ENCODE data around the gene MYO10.
"Not testable (repeated sequence)": the region's sequence is repeated elsewhere in the genome, so short reads cannot be mapped to it uniquely, and the experiment has no call there.

The MYO10 gene

GRCh38 chr5:16777432-16777831, 158.7 kb downstream of the MYO10 start:
- DNase-seq, result no peak

GRCh38 chr5:16776611-16777251, 159.4 kb downstream of the MYO10 start:
- no peak for DNase-seq

- DNase-seq, result peak; percentile 20
These were observed 161.3 kb downstream of the MYO10 start for GRCh38 chr5:16774806-16775205.

GRCh38 chr5:16773991-16774390, 162.1 kb downstream of the MYO10 start:
- DNase-seq, result peak; percentile 75

GRCh38 chr5:16772556-16772955, 163.5 kb downstream of the MYO10 start:
- no peak for DNase-seq

GRCh38 chr5:16768184-16768583, 167.9 kb downstream of the MYO10 start:
- no peak for DNase-seq

GRCh38 chr5:16763211-16763610, 172.9 kb downstream of the MYO10 start:
- DNase-seq, result no peak

- DNase-seq, result no peak
These were observed 176.8 kb downstream of the MYO10 start for GRCh38 chr5:16759147-16759773.

GRCh38 chr5:16757989-16758501, 178.0 kb downstream of the MYO10 start:
- DNase-seq, result no peak

- DNase-seq, result not testable (repeated sequence)
These were observed 178.5 kb downstream of the MYO10 start for GRCh38 chr5:16757577-16757976.

- no peak for DNase-seq
These were observed 178.9 kb downstream of the MYO10 start for GRCh38 chr5:16757146-16757545.

GRCh38 chr5:16756692-16757091, 179.4 kb downstream of the MYO10 start:
- DNase-seq, result no peak

- no peak for DNase-seq
These were observed 180.4 kb downstream of the MYO10 start for GRCh38 chr5:16755641-16756040.

GRCh38 chr5:16754601-16755000, 181.5 kb downstream of the MYO10 start:
- peak; percentile 70 for DNase-seq

GRCh38 chr5:16754086-16754485, 182.0 kb downstream of the MYO10 start:
- no peak for DNase-seq

GRCh38 chr5:16750445-16750844, 185.6 kb downstream of the MYO10 start:
- DNase-seq, result no peak

- DNase-seq, result no peak
These were observed 186.5 kb downstream of the MYO10 start for GRCh38 chr5:16749626-16750025.

GRCh38 chr5:16744164-16744880, 191.8 kb downstream of the MYO10 start:
- no peak for DNase-seq

- peak; percentile 16 for DNase-seq
These were observed 193.2 kb downstream of the MYO10 start for GRCh38 chr5:16742938-16743337.

- DNase-seq, result no peak
These were observed 195.2 kb downstream of the MYO10 start for GRCh38 chr5:16740811-16741392.

GRCh38 chr5:16740066-16740810, 195.8 kb downstream of the MYO10 start:
- no peak for DNase-seq

- DNase-seq, result peak; percentile 27
These were observed 197.7 kb downstream of the MYO10 start for GRCh38 chr5:16738393-16738792.
